ENCODE data around the gene LAPTM4A.

Gene LAPTM4A

GRCh38 chr2:20073460-20073859 lies 22.0 kb upstream of the LAPTM4A start:
- no peaks in the 10 kb centered on the region for H3K27me3 Mint-ChIP-seq (ENCODE audit: low read depth, poor library complexity)
- peaks cover 44% of the 10 kb centered on the region for H3K4me1 Mint-ChIP-seq
- H3K36me3 Mint-ChIP-seq (ENCODE audit: low read depth): peaks cover 5% of the 10 kb centered on the region
- no peak overlapping the region for H3K4me3 Mint-ChIP-seq
- no peak for TF ChIP-seq CTCF (IDR thresholded peaks at IDR 0.05)
- DNase-seq: no peak
- H3K9me3 Mint-ChIP-seq: peaks cover 20% of the 10 kb centered on the region
- peak overlapping the region; percentile 9 for H3K27ac Mint-ChIP-seq

GRCh38 chr2:20072436-20073158 lies 21.2 kb upstream of the LAPTM4A start:
- Mint-ChIP-seq H3K4me1 (peaks cover 44% of the 10 kb centered on the region), H3K36me3 (ENCODE audit: low read depth) (peaks cover 5% of the 10 kb centered on the region), H3K27me3 (ENCODE audit: low read depth, poor library complexity) (peaks cover 3% of the 10 kb centered on the region), H3K27ac (peak overlapping the region; percentile 99), H3K4me3 (no peak overlapping the region), H3K9me3 (peaks cover 15% of the 10 kb centered on the region)
- no peak for DNase-seq
- TF ChIP-seq CTCF (IDR thresholded peaks at IDR 0.05): no peak

- DNase-seq: peak; percentile 26
- Mint-ChIP-seq H3K36me3 (ENCODE audit: low read depth) (peaks cover 5% of the 10 kb centered on the region), H3K27me3 (ENCODE audit: low read depth, poor library complexity) (peaks cover 4% of the 10 kb centered on the region), H3K9me3 (peaks cover 14% of the 10 kb centered on the region), H3K27ac (peak overlapping the region; percentile 99), H3K4me3 (peak overlapping the region; percentile 16), H3K4me1 (peaks cover 44% of the 10 kb centered on the region)
- TF ChIP-seq CTCF (IDR thresholded peaks at IDR 0.05): no peak
Observed at GRCh38 chr2:20071397-20072383, 20.3 kb upstream of the LAPTM4A start.

GRCh38 chr2:20069756-20070155 lies 18.3 kb upstream of the LAPTM4A start:
- Mint-ChIP-seq H3K27me3 (ENCODE audit: low read depth, poor library complexity) (peaks cover 4% of the 10 kb centered on the region), H3K9me3 (peaks cover 10% of the 10 kb centered on the region), H3K4me3 (no peak overlapping the region), H3K36me3 (ENCODE audit: low read depth) (no peaks in the 10 kb centered on the region), H3K4me1 (peaks cover 37% of the 10 kb centered on the region), H3K27ac (no peak overlapping the region)
- no peak for TF ChIP-seq CTCF (IDR thresholded peaks at IDR 0.05)
- DNase-seq: no peak

GRCh38 chr2:20067992-20068584 lies 16.7 kb upstream of the LAPTM4A start:
- H3K36me3 Mint-ChIP-seq (ENCODE audit: low read depth): no peaks in the 10 kb centered on the region
- TF ChIP-seq CTCF (IDR thresholded peaks at IDR 0.05): no peak
- peaks cover 7% of the 10 kb centered on the region for H3K27me3 Mint-ChIP-seq (ENCODE audit: low read depth, poor library complexity)
- H3K9me3 Mint-ChIP-seq: peaks cover 14% of the 10 kb centered on the region
- no peak overlapping the region for H3K4me3 Mint-ChIP-seq
- H3K27ac Mint-ChIP-seq: no peak overlapping the region
- no peak for DNase-seq
- H3K4me1 Mint-ChIP-seq: peaks cover 26% of the 10 kb centered on the region
